Ovary (tissue), 9 donors: ENCODE measurements around the gene UNC13C. TPM values are rescaled to one million over a fixed set of nuclear protein-coding genes. Genes with fewer than 3 reads are reported as not detected.

Experiments used
- DNase-seq, 5 donors: peaks; one replicate each; pipeline ENCODE4 v3.0.0-alpha.2; 2019 to 2020
- H3K27ac ChIP-seq, 2 donors: fragments of 200-600 bp; one replicate each; pipeline versions ENCODE4 v1.5.1 to v1.8.0; 2019 to 2022
- H3K27me3 ChIP-seq: fragments of 200-600 bp; one replicate; pipeline ENCODE4 v1.8.0; 2022
- H3K36me3 ChIP-seq: fragments of 200-600 bp; sonication (generic); one replicate; pipeline ENCODE4 v1.5.1; 2019
- H3K4me1 ChIP-seq: one replicate; pipeline ENCODE4 v1.8.1; 2013; ENCODE audit warnings: mild to moderate bottlenecking, moderate library complexity; ENCODE audit not compliant: insufficient read depth
- H3K4me3 ChIP-seq: fragments of 200-600 bp; sonication (generic); one replicate; pipeline ENCODE4 v1.5.1; 2017
- H3K9me3 ChIP-seq, 2 donors: fragments of 200-600 bp in 1 of 2; sonication (generic) in 1 of 2; one replicate each; pipeline versions ENCODE4 v1.5.1 to v1.8.1; 2013 to 2019; ENCODE audit warnings: mild to moderate bottlenecking in 1 of 2, moderate library complexity in 1 of 2
- EP300 ChIP-seq: sonication (generic); formaldehyde crosslinking; IDR thresholded peaks from one replicate; pipeline ENCODE4 v1.6.1; 2017; ENCODE audit warnings: antibody characterized with exemption
- POLR2A ChIP-seq: fragments of 450-650 bp; IDR thresholded peaks from one replicate; pipeline ENCODE4 v1.6.1; 2017; ENCODE audit warnings: antibody characterized with exemption, mild to moderate bottlenecking, moderate library complexity
- WGBS, 3 donors: extraction: QIAGEN DNeasy Blood & Tissue Kit in 1 of 3; methylation state at CpG; one replicate each; pipeline versions ENCODE4 v1.1.5 to v1.1.7; 2013 to 2017; 5-methylcytosine and 5-hydroxymethylcytosine counted together
- intact Hi-C, 4 donors: fragments of 100-400 bp; cut with DNase I; formaldehyde crosslinking; loops; one replicate each; pipeline versions ENCODE4 v1.11.0 to v1.15.1; 2022 to 2023
- polyA plus RNA-seq, 2 donors: library from polyadenylated mRNA; stranded (reverse); fragments of 200-250 nt in 1 of 2; fragments of 350-450 nt in 1 of 2; fragmentation: Illumina TruSeq in 1 of 2; extraction: RNeasy Lipid Tissue Mini Kit (QIAGEN cat#74804) in 1 of 2; gene quantifications; one replicate each; pipeline ENCODE4 v1.2.3, GENCODE V29; 2013 to 2014
- total RNA-seq, 7 donors: library from RNA; depleted of rRNA in 2 of 7; stranded (reverse); fragments of >200 nt in 2 of 7; fragmentation: NEBNext Ultra II Directional in 3 of 7; extraction: Animal tissue kit (Norgen Biotek cat#: 25700) in 3 of 7; gene quantifications; one replicate each; pipeline versions ENCODE4 v1.1.0 to v1.2.4, GENCODE V29; 2016 to 2023
- TF ChIP-seq, protein P1 (sequence below), 3 donors: fragments of 450-650 bp in 2 of 3; fragments of 200-600 bp in 1 of 3; IDR thresholded peaks; one replicate each; pipeline versions ENCODE4 v1.5.1 to v1.8.0; 2016 to 2022; ENCODE audit warnings: antibody characterized with exemption in 3 of 3, mild to moderate bottlenecking in 1 of 3
- donor health status: DM: no; HTN: no; CAD: no; lungs with moderate emphysema.
- donor health status: DM: no; HTN: no; CAD: no.
- donor health status: Bipolar disorder and iron deficiency.
- donor health status: DM: yes; HTN: yes; CAD: no.
- donor health status: DM: no; HTN: no; CAD: no.
- donor health status: DM: yes; HTN: yes; CAD: no.

UNC13C gene
- total and polyA plus RNA-seq, 9 donors = 0.05 to 2.1 (median 1.3) TPM

DNA sequence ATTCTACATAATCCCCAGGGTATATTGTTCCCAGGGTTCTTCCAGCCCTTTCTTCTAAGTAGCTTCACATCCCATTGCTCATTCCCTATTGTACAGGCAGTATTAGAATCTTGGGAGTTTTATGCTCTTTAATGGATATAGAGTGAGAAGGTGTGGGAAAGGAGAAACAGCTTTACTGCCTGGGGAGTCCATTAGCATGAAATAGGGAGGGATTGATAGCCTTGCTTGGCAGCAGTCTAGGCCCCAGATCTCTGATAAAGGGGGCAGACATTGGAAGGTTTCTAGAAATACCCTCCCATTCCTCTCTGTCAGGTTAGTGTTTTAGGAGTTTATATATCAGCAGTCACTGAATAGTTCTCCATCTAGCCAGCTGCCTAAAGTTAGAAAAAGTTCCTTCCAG lies 334.3 kb downstream of the UNC13C start:
- no peak overlapping the region for H3K4me3 ChIP-seq
- no peak overlapping the region for H3K27ac ChIP-seq
- intact Hi-C loops = no loop called here
- H3K36me3 ChIP-seq = no peaks in the 10 kb centered on the region
- H3K27me3 ChIP-seq = no peaks in the 10 kb centered on the region
- no peaks in the 10 kb centered on the region for H3K9me3 ChIP-seq
- TF ChIP-seq, protein P1, sequence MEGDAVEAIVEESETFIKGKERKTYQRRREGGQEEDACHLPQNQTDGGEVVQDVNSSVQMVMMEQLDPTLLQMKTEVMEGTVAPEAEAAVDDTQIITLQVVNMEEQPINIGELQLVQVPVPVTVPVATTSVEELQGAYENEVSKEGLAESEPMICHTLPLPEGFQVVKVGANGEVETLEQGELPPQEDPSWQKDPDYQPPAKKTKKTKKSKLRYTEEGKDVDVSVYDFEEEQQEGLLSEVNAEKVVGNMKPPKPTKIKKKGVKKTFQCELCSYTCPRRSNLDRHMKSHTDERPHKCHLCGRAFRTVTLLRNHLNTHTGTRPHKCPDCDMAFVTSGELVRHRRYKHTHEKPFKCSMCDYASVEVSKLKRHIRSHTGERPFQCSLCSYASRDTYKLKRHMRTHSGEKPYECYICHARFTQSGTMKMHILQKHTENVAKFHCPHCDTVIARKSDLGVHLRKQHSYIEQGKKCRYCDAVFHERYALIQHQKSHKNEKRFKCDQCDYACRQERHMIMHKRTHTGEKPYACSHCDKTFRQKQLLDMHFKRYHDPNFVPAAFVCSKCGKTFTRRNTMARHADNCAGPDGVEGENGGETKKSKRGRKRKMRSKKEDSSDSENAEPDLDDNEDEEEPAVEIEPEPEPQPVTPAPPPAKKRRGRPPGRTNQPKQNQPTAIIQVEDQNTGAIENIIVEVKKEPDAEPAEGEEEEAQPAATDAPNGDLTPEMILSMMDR (IDR thresholded peaks at IDR 0.05) = no peak
- TF ChIP-seq POLR2A = no peak
- no peak for TF ChIP-seq EP300
- no peak for DNase-seq
- no peaks in the 10 kb centered on the region for H3K4me1 ChIP-seq

DNA sequence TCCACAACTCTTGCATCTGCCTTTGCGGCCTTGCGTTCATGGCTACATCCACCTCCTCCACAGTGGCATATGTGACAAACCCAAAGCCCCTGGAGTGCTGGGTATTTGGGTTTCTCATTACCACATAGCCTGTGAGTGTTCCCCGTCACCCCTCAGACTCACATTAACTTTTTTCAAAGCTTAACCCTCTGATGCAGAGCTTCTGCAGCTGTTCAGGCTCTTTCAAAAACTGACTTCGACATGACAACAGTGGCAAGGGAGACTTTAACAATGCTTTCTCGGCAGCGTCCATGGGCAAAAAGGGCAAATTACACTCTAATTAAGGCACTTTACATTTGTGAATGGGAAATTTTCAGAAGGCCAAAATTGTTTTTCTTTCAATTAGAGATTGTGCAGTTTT lies 343.2 kb downstream of the UNC13C start:
- no peak for TF ChIP-seq POLR2A
- no peak for TF ChIP-seq EP300
- TF ChIP-seq, protein P1 (IDR thresholded peaks at IDR 0.05) = no peak
- Histone ChIP-seq H3K27me3 (no peaks in the 10 kb centered on the region), H3K9me3 (no peaks in the 10 kb centered on the region), H3K27ac (no peak overlapping the region), H3K4me1 (no peaks in the 10 kb centered on the region), H3K36me3 (no peaks in the 10 kb centered on the region), H3K4me3 (no peak overlapping the region)
- intact Hi-C loops = no loop called here
- WGBS, 3 donors = 79 to 83% (median 81%) methylated on average over 6 of the region's 6 CpGs
- DNase-seq = no peak

DNA sequence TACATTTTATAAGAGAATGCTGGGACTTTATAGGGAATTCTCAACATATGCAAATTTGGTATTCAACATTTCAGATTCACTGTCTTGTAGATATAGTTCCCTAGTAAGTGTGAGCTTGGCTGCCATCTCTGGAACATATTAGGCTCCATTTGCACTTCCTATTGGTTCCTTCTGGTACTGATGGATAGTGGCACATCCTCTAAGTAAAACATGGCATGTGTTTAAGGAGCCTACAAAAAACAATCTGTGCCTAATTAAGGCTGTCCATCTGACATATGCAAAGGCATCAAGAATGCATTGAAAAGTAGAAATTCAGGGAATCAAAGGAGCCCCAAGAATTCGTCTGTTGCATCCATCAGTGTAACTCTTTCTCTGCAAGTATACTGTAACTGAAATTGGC lies 344.1 kb downstream of the UNC13C start:
- TF ChIP-seq EP300 (no peak), POLR2A (no peak)
- TF ChIP-seq, protein P1 (IDR thresholded peaks at IDR 0.05) = no peak
- WGBS, 3 donors = 49 to 54% (median 50%) methylated on average over 1 of the region's 1 CpG

DNA sequence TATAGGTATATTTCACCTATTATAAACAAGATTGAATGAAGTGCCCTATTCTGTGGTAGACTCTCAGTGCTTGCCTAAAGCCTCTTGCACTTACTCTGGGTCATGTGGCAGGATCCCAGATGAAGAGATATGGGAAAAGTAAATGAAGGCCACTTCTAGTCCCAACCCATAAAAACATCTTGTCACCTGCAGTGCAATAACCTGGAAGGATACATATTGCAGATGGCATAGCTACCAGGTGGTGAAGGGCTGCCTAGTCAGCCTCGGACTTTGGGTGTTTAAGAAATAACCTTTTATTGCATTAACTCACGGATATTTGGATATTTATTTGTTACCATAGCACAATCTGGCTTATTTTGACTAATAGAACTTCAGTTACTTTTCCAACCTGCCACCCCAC lies 367.1 kb downstream of the UNC13C start:
- intact Hi-C loops = no loop called here

More for the DNA sequence above, 344.1 kb downstream of the UNC13C start:
- Histone ChIP-seq H3K4me3 (no peak overlapping the region), H3K4me1 (no peaks in the 10 kb centered on the region), H3K27me3 (no peaks in the 10 kb centered on the region), H3K9me3 (no peaks in the 10 kb centered on the region), H3K36me3 (no peaks in the 10 kb centered on the region), H3K27ac (no peak overlapping the region)
- intact Hi-C loops = no loop called here
- DNase-seq = no peak

More for the DNA sequence above, 367.1 kb downstream of the UNC13C start:
- 72 to 94% (median 79%) methylated on average over 2 of the region's 2 CpGs for WGBS, 3 donors
- no peak overlapping the region for H3K27ac ChIP-seq
- H3K9me3 ChIP-seq = no peaks in the 10 kb centered on the region
- TF ChIP-seq, protein P1 (IDR thresholded peaks at IDR 0.05) = no peak
- TF ChIP-seq EP300 = no peak
- no peak for TF ChIP-seq POLR2A
- no peak for DNase-seq
- no peaks in the 10 kb centered on the region for H3K4me1 ChIP-seq
- no peaks in the 10 kb centered on the region for H3K36me3 ChIP-seq
- no peaks in the 10 kb centered on the region for H3K27me3 ChIP-seq
- no peak overlapping the region for H3K4me3 ChIP-seq
